Peyer's patch (tissue), 4 donors: ENCODE data around the gene SLC25A30.

Experiments
- POLR2A ChIP-seq, 2 donors: fragments of 450-650 bp; IDR thresholded peaks; one replicate each; pipeline ENCODE4 v1.5.1; 2017; ENCODE audit warnings: antibody characterized with exemption in 2 of 2, mild to moderate bottlenecking in 2 of 2, moderate library complexity in 2 of 2
- TF ChIP-seq, protein P1 (sequence below), 6 experiments: fragments of 450-650 bp in 4 of 6; fragments of 200-600 bp in 2 of 6; sonication (generic) in 1 of 6; IDR thresholded peaks; one replicate each; pipeline ENCODE4 v1.5.1; 2017 to 2019; ENCODE audit warnings: antibody characterized with exemption in 6 of 6, mild to moderate bottlenecking in 3 of 6, moderate library complexity in 1 of 6

DNA sequence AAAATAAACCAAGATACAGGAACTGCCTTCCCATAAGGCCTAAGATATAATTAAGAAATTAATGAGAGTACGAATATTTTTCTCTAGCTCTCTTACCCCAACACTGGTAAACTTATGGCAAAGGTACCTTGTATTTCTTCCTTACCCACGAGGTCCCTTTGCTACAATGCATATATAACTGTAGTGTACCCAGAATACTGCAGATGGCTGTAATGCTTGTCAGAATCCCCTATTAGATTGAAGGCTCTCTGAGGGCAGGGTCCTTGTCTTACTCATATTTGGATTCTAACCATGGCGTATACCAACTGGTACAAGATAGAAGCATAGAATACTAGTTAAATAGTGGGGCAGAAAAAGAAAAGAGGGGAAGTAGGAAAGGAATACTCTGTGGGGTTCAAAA is 15.1 kb downstream of the SLC25A30 start:
- TF ChIP-seq, protein P1, sequence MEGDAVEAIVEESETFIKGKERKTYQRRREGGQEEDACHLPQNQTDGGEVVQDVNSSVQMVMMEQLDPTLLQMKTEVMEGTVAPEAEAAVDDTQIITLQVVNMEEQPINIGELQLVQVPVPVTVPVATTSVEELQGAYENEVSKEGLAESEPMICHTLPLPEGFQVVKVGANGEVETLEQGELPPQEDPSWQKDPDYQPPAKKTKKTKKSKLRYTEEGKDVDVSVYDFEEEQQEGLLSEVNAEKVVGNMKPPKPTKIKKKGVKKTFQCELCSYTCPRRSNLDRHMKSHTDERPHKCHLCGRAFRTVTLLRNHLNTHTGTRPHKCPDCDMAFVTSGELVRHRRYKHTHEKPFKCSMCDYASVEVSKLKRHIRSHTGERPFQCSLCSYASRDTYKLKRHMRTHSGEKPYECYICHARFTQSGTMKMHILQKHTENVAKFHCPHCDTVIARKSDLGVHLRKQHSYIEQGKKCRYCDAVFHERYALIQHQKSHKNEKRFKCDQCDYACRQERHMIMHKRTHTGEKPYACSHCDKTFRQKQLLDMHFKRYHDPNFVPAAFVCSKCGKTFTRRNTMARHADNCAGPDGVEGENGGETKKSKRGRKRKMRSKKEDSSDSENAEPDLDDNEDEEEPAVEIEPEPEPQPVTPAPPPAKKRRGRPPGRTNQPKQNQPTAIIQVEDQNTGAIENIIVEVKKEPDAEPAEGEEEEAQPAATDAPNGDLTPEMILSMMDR (IDR thresholded peaks at IDR 0.05): no peak
- no peak for TF ChIP-seq POLR2A (IDR thresholded peaks at IDR 0.05)
